K562 (cell line): ENCODE measurements around the gene CMTM4. TPM values are rescaled to one million over a fixed set of nuclear protein-coding genes. Genes with fewer than 3 reads are reported as not detected.
A peak's percentile ranks its signal among the peaks of the same experiment; 100 is the strongest.

ENCODE experiments used
- BACH1 ChIP-seq: fragments of 200-800 bp; sonication (Bioruptor generic); IDR thresholded peaks from 2 replicates; pipeline ENCODE4 v1.6.1; 2016; ENCODE audit warnings: missing genetic modification characterization, missing compliant biosample characterization
- DEAF1 ChIP-seq: fragments of 450-650 bp; formaldehyde crosslinking; IDR thresholded peaks from 2 replicates; pipeline ENCODE4 v1.4.0; 2020; ENCODE audit warnings: mild to moderate bottlenecking, moderate library complexity
- ETV1 ChIP-seq: fragments of 450-650 bp; conservative IDR thresholded peaks from 2 replicates; pipeline ENCODE4 v1.6.1; 2016; ENCODE audit warnings: missing genetic modification characterization, control low read depth, low read depth, missing compliant biosample characterization
- FOXO4 ChIP-seq: fragments of 450-650 bp; formaldehyde crosslinking; IDR thresholded peaks from 2 replicates; pipeline ENCODE4 v1.4.0; 2020; ENCODE audit warnings: mild to moderate bottlenecking, moderate library complexity
- KAT7 ChIP-seq: sonication (generic); formaldehyde crosslinking; IDR thresholded peaks from 2 replicates; pipeline ENCODE4 v1.8.0; 2022; ENCODE audit warnings: missing genetic modification reagents, mild to moderate bottlenecking, borderline replicate concordance
- MBD2 ChIP-seq: sonication (generic); IDR thresholded peaks from 2 replicates; pipeline ENCODE4 v1.6.1; 2016; ENCODE audit warnings: low read depth, borderline replicate concordance
- NFRKB ChIP-seq: fragments of 450-650 bp; IDR thresholded peaks from 2 replicates; pipeline ENCODE4 v1.6.1; 2016; ENCODE audit warnings: low read depth
- NKRF ChIP-seq: fragments of 450-650 bp; IDR thresholded peaks from 2 replicates; pipeline ENCODE4 v1.6.1; 2016; ENCODE audit warnings: borderline replicate concordance
- PHB ChIP-seq: fragments of 250-450 bp; sonication (Bioruptor Pico); IDR thresholded peaks from 2 replicates; pipeline ENCODE4 v1.5.0; 2021
- POLR2G ChIP-seq: fragments of 200-400 bp; formaldehyde crosslinking; IDR thresholded peaks from 2 replicates; pipeline ENCODE4 v1.6.1; 2017; ENCODE audit warnings: low read depth, mild to moderate bottlenecking, antibody characterized with exemption, low read length, moderate library complexity
- PREB ChIP-seq: sonication (generic); formaldehyde crosslinking; IDR thresholded peaks from 2 replicates; pipeline ENCODE4 v1.8.1; 2023; ENCODE audit warnings: mild to moderate bottlenecking, missing genetic modification reagents
- PTRF ChIP-seq: fragments of 450-650 bp; IDR thresholded peaks from 2 replicates; pipeline ENCODE4 v1.6.1; 2016; ENCODE audit warnings: mild to moderate bottlenecking, missing genetic modification characterization, missing compliant biosample characterization
- RFX5 ChIP-seq: IDR thresholded peaks from 2 replicates; pipeline ENCODE4 v1.6.1; 2011; ENCODE audit warnings: low read depth, mild to moderate bottlenecking, improper control_type of control experiment, low read length
- SAFB ChIP-seq: fragments of 200-400 bp; formaldehyde crosslinking; IDR thresholded peaks from 2 replicates; pipeline ENCODE4 v1.6.1; 2017; ENCODE audit warnings: low read depth, low read length, borderline replicate concordance
- U2AF2 ChIP-seq: fragments of 200-400 bp; formaldehyde crosslinking; optimal IDR thresholded peaks from 2 replicates; pipeline ENCODE3; 2017; ENCODE audit warnings: low read depth, mild to moderate bottlenecking, low read length
- ZNF124 ChIP-seq: sonication (generic); formaldehyde crosslinking; IDR thresholded peaks from 2 replicates; pipeline ENCODE4 v1.8.1; 2022; ENCODE audit warnings: missing genetic modification reagents
- ZNF280B ChIP-seq: fragments of 250-450 bp; sonication (Bioruptor Pico); IDR thresholded peaks from 2 replicates; pipeline ENCODE4 v1.5.1; 2021; ENCODE audit warnings: mild to moderate bottlenecking
- polyA plus RNA-seq, 8 experiments: library from polyadenylated mRNA; depleted of rRNA in 4 of 8; stranded (reverse) in 5 of 8; unstranded in 3 of 8; fragments of >200 nt; fragmentation: Nextera tagmentation in 2 of 8; fragmentation: Illumina TruSeq in 1 of 8; extraction: Ambion mirVana in 2 of 8; extraction: Trizol in 1 of 8; gene quantifications; 2 replicates each; pipeline versions ENCODE4 v1.2.1 to v1.2.3, GENCODE V29; 2011 to 2014; ENCODE audit warnings: inconsistent platforms in 1 of 8, missing spikeins in 1 of 8
- total RNA-seq, 7 experiments: library from RNA; depleted of rRNA in 6 of 7; stranded (reverse); fragments of >200 nt in 6 of 7; fragmentation: Illumina TruSeq in 2 of 7; extraction: Trizol in 2 of 7; gene quantifications; 2 replicates each; pipeline versions ENCODE4 v1.2.1 to v1.2.3, GENCODE V29; 2011 to 2021; ENCODE audit warnings: low replicate concordance in 1 of 7

The CMTM4 gene
- total and polyA plus RNA-seq, 9 of the 15 experiments (the other 6 are each of a cell fraction or from before 2014, with no cell fraction given), result 2.0 to 21.3 (median 12.5) TPM

GRCh38 chr16:66605177-66605978, 91.2 kb downstream of the CMTM4 start (continued):
- TF ChIP-seq DEAF1 (CRISPR knock-in tag) (no peak), U2AF2 (no peak), NFRKB (no peak), ZNF124 (CRISPR knock-in tag) (no peak), BACH1 (tag) (no peak), FOXO4 (no peak), POLR2G (peak; percentile 79), PTRF (tag) (no peak), PHB (CRISPR knock-in tag) (no peak), ETV1 (tag) (peak; percentile 70), NKRF (no peak), RFX5 (no peak), ZNF280B (CRISPR knock-in tag) (no peak), PREB (CRISPR knock-in tag) (no peak), KAT7 (no peak), MBD2 (no peak), SAFB (peak; percentile 88)
